Muscle layer of duodenum (tissue), 2 donors: ENCODE measurements around the gene SPHK2.
"Not testable (repeated sequence)": the region's sequence is repeated elsewhere in the genome, so short reads cannot be mapped to it uniquely, and the experiment has no call there.

Source experiments
- H3K27ac ChIP-seq: one replicate; pipeline ENCODE4 v1.7.0; 2013; ENCODE audit warnings: mild to moderate bottlenecking, low read length
- H3K27me3 ChIP-seq: one replicate; pipeline ENCODE4 v1.7.0; 2013; ENCODE audit warnings: low read depth, mild to moderate bottlenecking, control low read depth, low read length
- H3K36me3 ChIP-seq, 2 donors: one replicate each; pipeline ENCODE4 v1.7.0; 2013; ENCODE audit warnings: low read length in 2 of 2, control low read depth in 1 of 2, mild to moderate bottlenecking in 1 of 2; ENCODE audit not compliant: insufficient read depth in 2 of 2, control insufficient read depth in 1 of 2
- H3K4me1 ChIP-seq, 2 donors: one replicate each; pipeline ENCODE4 v1.7.0; 2013; ENCODE audit warnings: low read length in 2 of 2, mild to moderate bottlenecking in 2 of 2, control low read depth in 1 of 2, moderate library complexity in 1 of 2; ENCODE audit not compliant: insufficient read depth in 2 of 2, control insufficient read depth in 1 of 2
- H3K4me3 ChIP-seq, 2 donors: one replicate each; pipeline ENCODE4 v1.7.0; 2013; ENCODE audit warnings: low read length in 2 of 2, low read depth in 1 of 2, mild to moderate bottlenecking in 1 of 2
- H3K9me3 ChIP-seq, 2 donors: one replicate each; pipeline ENCODE4 v1.7.0; 2013; ENCODE audit warnings: low read length in 2 of 2, control low read depth in 1 of 2, mild to moderate bottlenecking in 1 of 2; ENCODE audit not compliant: control insufficient read depth in 1 of 2
- donor health status: healthy.

Gene SPHK2

DNA sequence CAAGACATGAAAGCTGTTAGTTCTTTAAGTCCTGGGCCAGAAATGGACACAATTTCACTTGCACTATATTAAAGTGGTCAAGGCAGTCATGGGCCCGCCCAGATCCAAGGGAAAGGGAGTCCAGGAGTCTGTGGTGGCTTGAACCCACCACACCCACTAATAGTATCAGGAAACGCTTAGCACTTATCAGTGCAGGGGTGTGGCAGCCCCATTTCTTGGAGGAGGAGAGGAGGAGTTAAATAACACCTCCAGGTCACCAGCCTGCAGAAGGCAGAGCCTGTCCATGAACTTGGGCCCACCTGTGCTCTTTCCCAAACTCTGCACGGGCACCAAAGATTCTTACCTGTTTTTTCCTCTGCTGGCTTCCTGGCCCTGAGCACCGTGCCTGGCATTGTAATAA is 58.9 kb downstream of the SPHK2 start:
- peak overlapping the region; percentile 63 for H3K27ac ChIP-seq
- no peaks in the 10 kb centered on the region for H3K9me3 ChIP-seq
- no peaks in the 10 kb centered on the region for H3K36me3 ChIP-seq
- no peak overlapping the region for H3K4me3 ChIP-seq
- H3K27me3 ChIP-seq: no peaks in the 10 kb centered on the region
- peaks cover 0 to 4% of the 10 kb centered on the region in 2 donors for H3K4me1 ChIP-seq

DNA sequence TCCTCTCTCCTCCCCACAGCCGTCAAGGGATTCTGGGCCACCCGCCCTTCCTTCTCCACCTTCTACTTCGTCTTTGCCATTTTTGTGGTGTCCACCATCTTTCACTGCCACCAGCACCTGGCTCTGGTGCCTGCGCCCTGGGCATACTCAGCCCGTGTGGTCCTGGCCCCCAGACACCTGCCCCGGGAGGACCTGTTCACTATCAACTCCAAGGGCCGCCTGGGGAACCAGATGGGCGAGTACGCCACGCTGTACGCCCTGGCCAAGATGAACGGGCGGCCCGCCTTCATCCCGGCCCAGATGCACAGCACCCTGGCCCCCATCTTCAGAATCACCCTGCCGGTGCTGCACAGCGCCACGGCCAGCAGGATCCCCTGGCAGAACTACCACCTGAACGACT is 60.7 kb downstream of the SPHK2 start:
- peaks cover 0 to 12% of the 10 kb centered on the region in 2 donors for H3K4me1 ChIP-seq
- not testable (repeated sequence) for H3K27ac ChIP-seq, H3K4me3 ChIP-seq, H3K27me3 ChIP-seq, H3K36me3 ChIP-seq, H3K9me3 ChIP-seq
